Liver (tissue), 9 donors: Measurements from ENCODE around the gene PRAC1. TPM values are rescaled to one million over a fixed set of nuclear protein-coding genes. Genes with fewer than 3 reads are reported as not detected.
"Not testable (repeated sequence)": the region's sequence is repeated elsewhere in the genome, so short reads cannot be mapped to it uniquely, and the experiment has no call there.

Experiments
- DNase-seq: peaks from one replicate; pipeline ENCODE4 v3.0.0-alpha.2; 2017; ENCODE audit warnings: low spot score
- H3K27ac ChIP-seq, 2 donors: one replicate each; pipeline ENCODE4 v1.7.0; 2013; ENCODE audit warnings: inconsistent platforms in 2 of 2, low read length in 2 of 2, control low read depth in 1 of 2, low read depth in 1 of 2, mild to moderate bottlenecking in 1 of 2
- H3K27me3 ChIP-seq, 4 donors: one replicate each; pipeline versions ENCODE4 v1.6.1 to v1.7.0; 2013; ENCODE audit warnings: low read length in 3 of 4, inconsistent platforms in 1 of 4, mild to moderate bottlenecking in 1 of 4, moderate library complexity in 1 of 4; ENCODE audit not compliant: control insufficient read depth in 4 of 4, insufficient read depth in 4 of 4
- H3K36me3 ChIP-seq, 4 donors: one replicate each; pipeline versions ENCODE4 v1.6.1 to v1.7.0; 2013; ENCODE audit warnings: low read length in 3 of 4, mild to moderate bottlenecking in 3 of 4, low read depth in 1 of 4, moderate library complexity in 1 of 4; ENCODE audit not compliant: control insufficient read depth in 4 of 4, insufficient read depth in 3 of 4
- H3K4me1 ChIP-seq, 4 donors: one replicate each; pipeline versions ENCODE4 v1.6.1 to v1.7.0; 2013; ENCODE audit warnings: low read length in 3 of 4, mild to moderate bottlenecking in 3 of 4, moderate library complexity in 1 of 4; ENCODE audit not compliant: control insufficient read depth in 4 of 4, insufficient read depth in 4 of 4
- H3K4me3 ChIP-seq, 3 donors: one replicate each; pipeline versions ENCODE4 v1.6.1 to v1.7.0; 2013; ENCODE audit warnings: low read length in 3 of 3, control low read depth in 1 of 3, low read depth in 1 of 3, mild to moderate bottlenecking in 1 of 3
- H3K9ac ChIP-seq, 2 donors: one replicate each; pipeline ENCODE4 v1.7.0; 2013; ENCODE audit warnings: low read length in 2 of 2, mild to moderate bottlenecking in 2 of 2, moderate library complexity in 2 of 2, control low read depth in 1 of 2, low read depth in 1 of 2
- H3K9me3 ChIP-seq, 4 donors: one replicate each; pipeline versions ENCODE4 v1.6.1 to v1.7.0; 2013; ENCODE audit warnings: low read length in 3 of 4; ENCODE audit not compliant: control insufficient read depth in 4 of 4
- EGR1 ChIP-seq, 2 donors: IDR thresholded peaks; 2 replicates each; pipeline ENCODE4 v1.6.1; 2016 to 2018; ENCODE audit warnings: antibody characterized with exemption in 2 of 2, low read depth in 2 of 2
- FOXA1 ChIP-seq: IDR thresholded peaks from 2 replicates; pipeline ENCODE4 v1.6.1; 2016; ENCODE audit warnings: antibody characterized with exemption
- FOXA2 ChIP-seq: IDR thresholded peaks from 2 replicates; pipeline ENCODE4 v1.6.1; 2016; ENCODE audit warnings: antibody characterized with exemption
- GABPA ChIP-seq, 2 donors: IDR thresholded peaks in 1 of 2; conservative IDR thresholded peaks in 1 of 2; 2 replicates each; pipeline ENCODE4 v1.6.1; 2016; ENCODE audit warnings: antibody characterized with exemption in 2 of 2, mild to moderate bottlenecking in 1 of 2, moderate library complexity in 1 of 2
- HNF4A ChIP-seq, 2 donors: conservative IDR thresholded peaks; 2 replicates each; pipeline ENCODE4 v1.6.1; 2016; ENCODE audit warnings: antibody characterized with exemption in 2 of 2, mild to moderate bottlenecking in 2 of 2
- HNF4G ChIP-seq: IDR thresholded peaks from 2 replicates; pipeline ENCODE4 v1.6.1; 2016; ENCODE audit warnings: antibody characterized with exemption
- JUND ChIP-seq, 2 donors: IDR thresholded peaks; 2 replicates each; pipeline ENCODE4 v1.6.1; 2016; ENCODE audit warnings: antibody characterized with exemption in 2 of 2
- MAX ChIP-seq: IDR thresholded peaks from 2 replicates; pipeline ENCODE4 v1.6.1; 2016; ENCODE audit warnings: antibody characterized with exemption
- NR2F2 ChIP-seq: IDR thresholded peaks from 2 replicates; pipeline ENCODE4 v1.6.1; 2016; ENCODE audit warnings: antibody characterized with exemption
- RAD21 ChIP-seq, 2 donors: IDR thresholded peaks; 2 replicates each; pipeline ENCODE4 v1.6.1; 2016; ENCODE audit warnings: antibody characterized with exemption in 2 of 2, mild to moderate bottlenecking in 2 of 2
- REST ChIP-seq: IDR thresholded peaks from 2 replicates; pipeline ENCODE4 v1.6.1; 2016; ENCODE audit warnings: antibody characterized with exemption, mild to moderate bottlenecking
- RXRA ChIP-seq, 2 donors: IDR thresholded peaks; 2 replicates each; pipeline ENCODE4 v1.6.1; 2017 to 2018; ENCODE audit warnings: antibody characterized with exemption in 2 of 2, mild to moderate bottlenecking in 1 of 2
- SP1 ChIP-seq: IDR thresholded peaks from 2 replicates; pipeline ENCODE4 v1.6.1; 2018; ENCODE audit warnings: antibody characterized with exemption, mild to moderate bottlenecking
- TAF1 ChIP-seq: conservative IDR thresholded peaks from 2 replicates; pipeline ENCODE4 v1.6.1; 2016; ENCODE audit warnings: antibody characterized with exemption, mild to moderate bottlenecking
- YY1 ChIP-seq: IDR thresholded peaks from 2 replicates; pipeline ENCODE4 v1.6.1; 2016; ENCODE audit warnings: antibody characterized with exemption, mild to moderate bottlenecking
- WGBS: extraction: QIAGEN DNeasy Blood & Tissue Kit; methylation state at CpG from one replicate; pipeline ENCODE4 v1.1.7; 2013; 5-methylcytosine and 5-hydroxymethylcytosine counted together
- polyA plus RNA-seq, 2 donors: library from polyadenylated mRNA; stranded (reverse) in 1 of 2; unstranded in 1 of 2; fragments of 200-250 nt in 1 of 2; fragments of >200 nt in 1 of 2; fragmentation: Nextera tagmentation in 1 of 2; extraction: Ambion mirVana in 1 of 2; gene quantifications; one replicate each; pipeline versions ENCODE4 v1.2.1 to v1.2.3, GENCODE V29; 2013 to 2015
- total RNA-seq, 2 donors: library from RNA; depleted of rRNA; stranded (reverse); fragments of >200 nt; gene quantifications; one replicate each; pipeline ENCODE4 v1.2.3, GENCODE V29; 2014
- TF ChIP-seq, protein P1 (sequence below): fragments of 150-350 bp; IDR thresholded peaks from 2 replicates; pipeline ENCODE4 v1.5.1; 2017; ENCODE audit warnings: improper control_type of control experiment, low read depth, low read length; ENCODE audit not compliant: missing input control
- TF ChIP-seq, protein P2 (sequence below): IDR thresholded peaks from 2 replicates; pipeline ENCODE4 v1.6.1; 2016; ENCODE audit warnings: antibody characterized with exemption
- donor health status: healthy.
- donor health status: healthy.
- donor health status: healthy.
- donor health status: healthy.
- donor health status: healthy.

PRAC1 gene
- total and polyA plus RNA-seq, 4 donors, result not detected

- not testable (repeated sequence) for H3K27ac ChIP-seq, H3K4me3 ChIP-seq, H3K9ac ChIP-seq, H3K4me1 ChIP-seq, DNase-seq, H3K36me3 ChIP-seq
- H3K27me3 ChIP-seq, result peaks cover 4 to 39% (median 22%) of the 10 kb centered on the region in 4 donors
- 71% methylated on average over 3 of the region's 3 CpGs for WGBS
- peaks cover 0 to 11% (median 0%) of the 10 kb centered on the region in 4 donors for H3K9me3 ChIP-seq
These were observed 5.8 kb downstream of the PRAC1 start for GRCh38 chr17:48716549-48716948.

DNA sequence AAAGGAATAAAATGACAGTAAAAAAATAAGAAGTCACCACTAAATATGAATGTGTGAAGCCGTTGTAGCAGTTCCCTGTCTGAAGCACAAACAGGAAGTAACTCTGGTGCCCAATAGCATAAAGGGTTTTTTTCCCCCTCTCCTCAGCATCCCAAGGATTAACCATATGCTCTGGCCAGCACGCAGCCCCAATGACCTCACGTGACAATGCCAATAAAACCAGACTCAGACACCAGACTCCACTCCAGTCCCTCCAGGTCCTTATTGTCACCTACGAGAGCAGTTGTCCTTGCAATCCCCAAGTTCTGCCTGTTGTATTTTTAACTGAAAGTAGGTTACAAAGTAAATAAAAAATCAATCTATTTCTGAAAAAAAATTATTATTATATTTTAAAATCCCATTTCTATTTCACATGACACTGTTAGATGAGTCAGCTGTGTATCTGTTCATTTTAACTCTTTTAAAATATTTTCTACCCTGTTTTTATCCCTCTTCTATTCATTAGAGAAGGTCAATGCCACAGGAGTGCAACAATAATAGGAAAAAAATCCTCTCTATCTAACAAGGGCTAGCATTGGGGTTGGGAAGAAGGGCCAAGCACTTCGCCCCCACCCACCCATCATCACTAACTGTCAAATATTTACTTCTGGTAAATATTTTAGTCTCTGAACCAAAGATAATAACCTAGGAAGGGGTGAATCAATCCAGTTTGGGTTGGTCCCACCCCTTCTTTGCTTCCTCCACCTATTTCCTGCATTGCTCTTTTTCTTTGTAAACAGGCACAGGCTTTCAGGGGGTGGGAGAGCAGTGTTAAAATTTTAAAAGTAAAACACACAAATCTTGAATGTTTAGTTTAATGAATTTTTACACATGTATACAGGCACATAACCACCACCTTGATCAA is 6.6 kb downstream of the PRAC1 start:
- H3K4me3 ChIP-seq, result no peak overlapping the region
- peaks cover 0 to 8% (median 0%) of the 10 kb centered on the region in 4 donors for H3K4me1 ChIP-seq
- peaks cover 4 to 40% (median 22%) of the 10 kb centered on the region in 4 donors for H3K27me3 ChIP-seq
- TF ChIP-seq NR2F2 (no peak), FOXA2 (no peak), TAF1 (no peak), SP1 (no peak), RXRA (IDR thresholded peaks at IDR 0.05) (no peak), FOXA1 (no peak), RAD21 (IDR thresholded peaks at IDR 0.05) (no peak), MAX (no peak), GABPA (IDR thresholded peaks at IDR 0.05 in 1 of 2, conservative IDR thresholded peaks at IDR 0.05 in 1 of 2) (no peak)
- TF ChIP-seq, protein P1, sequence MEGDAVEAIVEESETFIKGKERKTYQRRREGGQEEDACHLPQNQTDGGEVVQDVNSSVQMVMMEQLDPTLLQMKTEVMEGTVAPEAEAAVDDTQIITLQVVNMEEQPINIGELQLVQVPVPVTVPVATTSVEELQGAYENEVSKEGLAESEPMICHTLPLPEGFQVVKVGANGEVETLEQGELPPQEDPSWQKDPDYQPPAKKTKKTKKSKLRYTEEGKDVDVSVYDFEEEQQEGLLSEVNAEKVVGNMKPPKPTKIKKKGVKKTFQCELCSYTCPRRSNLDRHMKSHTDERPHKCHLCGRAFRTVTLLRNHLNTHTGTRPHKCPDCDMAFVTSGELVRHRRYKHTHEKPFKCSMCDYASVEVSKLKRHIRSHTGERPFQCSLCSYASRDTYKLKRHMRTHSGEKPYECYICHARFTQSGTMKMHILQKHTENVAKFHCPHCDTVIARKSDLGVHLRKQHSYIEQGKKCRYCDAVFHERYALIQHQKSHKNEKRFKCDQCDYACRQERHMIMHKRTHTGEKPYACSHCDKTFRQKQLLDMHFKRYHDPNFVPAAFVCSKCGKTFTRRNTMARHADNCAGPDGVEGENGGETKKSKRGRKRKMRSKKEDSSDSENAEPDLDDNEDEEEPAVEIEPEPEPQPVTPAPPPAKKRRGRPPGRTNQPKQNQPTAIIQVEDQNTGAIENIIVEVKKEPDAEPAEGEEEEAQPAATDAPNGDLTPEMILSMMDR, result no peak
- 37% methylated on average over 5 of the region's 5 CpGs for WGBS
- H3K9ac ChIP-seq, result no peak overlapping the region
- H3K9me3 ChIP-seq, result peaks cover 0 to 11% (median 0%) of the 10 kb centered on the region in 4 donors
- no peak overlapping the region for H3K27ac ChIP-seq
- no peaks in the 10 kb centered on the region for H3K36me3 ChIP-seq
- DNase-seq, result no peak

DNA sequence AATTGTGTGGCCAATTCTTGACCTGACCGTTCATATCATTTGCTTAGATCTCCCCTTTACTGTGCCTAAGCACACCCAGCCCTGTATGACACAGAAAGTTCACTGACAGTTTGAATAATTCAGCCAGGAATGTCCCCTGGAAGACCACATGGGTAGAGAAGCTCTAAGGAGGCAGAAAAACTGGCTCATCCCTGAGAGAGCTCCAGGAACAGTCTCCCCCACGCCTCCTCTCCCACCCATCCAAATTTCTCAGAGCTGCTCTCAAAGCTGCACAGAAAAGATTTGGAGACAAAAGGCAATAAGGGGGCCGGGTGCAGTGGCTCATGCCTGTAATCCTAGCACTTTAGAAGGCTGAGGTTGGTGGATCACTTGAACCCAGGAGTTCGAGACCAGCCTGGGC is 11.2 kb downstream of the PRAC1 start:
- Histone ChIP-seq H3K4me3 (no peak overlapping the region), H3K27ac (no peak overlapping the region), H3K36me3 (no peaks in the 10 kb centered on the region), H3K4me1 (no peaks in the 10 kb centered on the region), H3K27me3 (peaks cover 2 to 20% (median 10%) of the 10 kb centered on the region in 4 donors), H3K9me3 (no peaks in the 10 kb centered on the region), H3K9ac (no peak overlapping the region)
- DNase-seq, result no peak
- TF ChIP-seq RXRA (IDR thresholded peaks at IDR 0.05) (no peak), HNF4G (no peak), HNF4A (conservative IDR thresholded peaks at IDR 0.05) (no peak), GABPA (IDR thresholded peaks at IDR 0.05 in 1 of 2, conservative IDR thresholded peaks at IDR 0.05 in 1 of 2) (no peak), YY1 (no peak), REST (no peak), JUND (IDR thresholded peaks at IDR 0.05) (no peak), EGR1 (IDR thresholded peaks at IDR 0.05; ENCODE audit: low read depth in 2 of 2) (no peak), FOXA1 (no peak), MAX (no peak)
- TF ChIP-seq, protein P2, sequence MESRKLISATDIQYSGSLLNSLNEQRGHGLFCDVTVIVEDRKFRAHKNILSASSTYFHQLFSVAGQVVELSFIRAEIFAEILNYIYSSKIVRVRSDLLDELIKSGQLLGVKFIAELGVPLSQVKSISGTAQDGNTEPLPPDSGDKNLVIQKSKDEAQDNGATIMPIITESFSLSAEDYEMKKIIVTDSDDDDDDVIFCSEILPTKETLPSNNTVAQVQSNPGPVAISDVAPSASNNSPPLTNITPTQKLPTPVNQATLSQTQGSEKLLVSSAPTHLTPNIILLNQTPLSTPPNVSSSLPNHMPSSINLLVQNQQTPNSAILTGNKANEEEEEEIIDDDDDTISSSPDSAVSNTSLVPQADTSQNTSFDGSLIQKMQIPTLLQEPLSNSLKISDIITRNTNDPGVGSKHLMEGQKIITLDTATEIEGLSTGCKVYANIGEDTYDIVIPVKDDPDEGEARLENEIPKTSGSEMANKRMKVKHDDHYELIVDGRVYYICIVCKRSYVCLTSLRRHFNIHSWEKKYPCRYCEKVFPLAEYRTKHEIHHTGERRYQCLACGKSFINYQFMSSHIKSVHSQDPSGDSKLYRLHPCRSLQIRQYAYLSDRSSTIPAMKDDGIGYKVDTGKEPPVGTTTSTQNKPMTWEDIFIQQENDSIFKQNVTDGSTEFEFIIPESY, result no peak
- 64% methylated on average over 4 of the region's 4 CpGs for WGBS
